ENCODE results near the gene TRPM6. TPM values are rescaled to one million over a fixed set of nuclear protein-coding genes. Genes with fewer than 3 reads are reported as not detected.

Gene TRPM6
- total and polyA plus RNA-seq, 2 experiments from 2014 or later: 0.23 to 0.87 TPM

DNA sequence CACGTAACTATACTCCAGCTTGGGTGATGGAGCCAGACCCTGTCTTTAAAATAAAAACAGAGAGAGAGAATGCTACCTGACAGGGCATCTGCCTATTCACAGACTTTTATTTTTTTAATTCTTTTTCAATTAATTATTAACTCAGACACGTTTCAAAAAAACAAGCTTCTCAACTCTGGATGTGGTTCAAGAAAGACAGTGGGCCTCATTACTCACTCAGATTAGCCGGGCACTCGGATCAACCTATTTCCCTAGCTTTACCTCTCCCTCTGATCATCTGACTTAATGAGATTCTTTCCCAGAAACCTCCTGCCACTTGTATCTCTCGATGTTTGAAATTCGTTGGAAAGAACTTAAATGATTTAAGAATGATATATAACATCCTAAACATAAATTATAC lies 134.1 kb downstream of the TRPM6 start:
- Mint-ChIP-seq H3K4me3 (no peak overlapping the region), H3K9me3 (no peaks in the 10 kb centered on the region)

More for the DNA sequence above, 134.1 kb downstream of the TRPM6 start:
- Histone ChIP-seq H3K4me2 (no peak overlapping the region), H3K27ac (ENCODE audit: low read depth) (no peak overlapping the region), H2AFZ (no peak overlapping the region), H4K20me1 (replicated peaks; ENCODE audit: insufficient read depth) (no peaks in the 10 kb centered on the region), H3K4me3 (no peak overlapping the region), H3K79me2 (replicated peaks; ENCODE audit: insufficient read depth) (no peaks in the 10 kb centered on the region), H3K9me2 (ENCODE audit: insufficient read depth) (no peaks in the 10 kb centered on the region), H3K27me3 (ENCODE audit: insufficient read depth) (no peaks in the 10 kb centered on the region), H3K36me3 (ENCODE audit: insufficient read depth) (no peaks in the 10 kb centered on the region), H3F3A (replicated peaks; ENCODE audit: low read depth) (no peaks in the 10 kb centered on the region), H3K4me1 (ENCODE audit: insufficient read depth) (no peaks in the 10 kb centered on the region)
- Mint-ChIP-seq H3K27ac (no peak overlapping the region), H3K36me3 (ENCODE audit: low read depth) (no peaks in the 10 kb centered on the region), H3K27me3 (ENCODE audit: insufficient read depth, low read depth, poor library complexity) (no peaks in the 10 kb centered on the region), H3K4me1 (no peaks in the 10 kb centered on the region)
- DNase-seq (ENCODE audit: low spot score): no peak
- TF ChIP-seq EZH2 (IDR thresholded peaks at IDR 0.05; ENCODE audit: low read depth, unreplicated experiment) (no peak), ZNF331 (CRISPR knock-in tag; IDR thresholded peaks at IDR 0.05; ENCODE audit: low read depth) (no peak), CREB1 (CRISPR knock-in tag; IDR thresholded peaks at IDR 0.05; ENCODE audit: low read depth) (no peak), JUNB (IDR thresholded peaks at IDR 0.05; ENCODE audit: unreplicated experiment) (no peak), ZNF114 (CRISPR knock-in tag; IDR thresholded peaks at IDR 0.05) (no peak), EZH2phosphoT487 (IDR thresholded peaks at IDR 0.05; ENCODE audit: unreplicated experiment) (no peak), STAT1 (IDR thresholded peaks at IDR 0.05; ENCODE audit: unreplicated experiment) (no peak), REST (IDR thresholded peaks at IDR 0.05; ENCODE audit: unreplicated experiment) (no peak), POLR2AphosphoS5 (IDR thresholded peaks at IDR 0.05; ENCODE audit: low read depth) (no peak), NANOG (IDR thresholded peaks at IDR 0.05; ENCODE audit: borderline replicate concordance) (no peak)
- TF ChIP-seq, protein P1, sequence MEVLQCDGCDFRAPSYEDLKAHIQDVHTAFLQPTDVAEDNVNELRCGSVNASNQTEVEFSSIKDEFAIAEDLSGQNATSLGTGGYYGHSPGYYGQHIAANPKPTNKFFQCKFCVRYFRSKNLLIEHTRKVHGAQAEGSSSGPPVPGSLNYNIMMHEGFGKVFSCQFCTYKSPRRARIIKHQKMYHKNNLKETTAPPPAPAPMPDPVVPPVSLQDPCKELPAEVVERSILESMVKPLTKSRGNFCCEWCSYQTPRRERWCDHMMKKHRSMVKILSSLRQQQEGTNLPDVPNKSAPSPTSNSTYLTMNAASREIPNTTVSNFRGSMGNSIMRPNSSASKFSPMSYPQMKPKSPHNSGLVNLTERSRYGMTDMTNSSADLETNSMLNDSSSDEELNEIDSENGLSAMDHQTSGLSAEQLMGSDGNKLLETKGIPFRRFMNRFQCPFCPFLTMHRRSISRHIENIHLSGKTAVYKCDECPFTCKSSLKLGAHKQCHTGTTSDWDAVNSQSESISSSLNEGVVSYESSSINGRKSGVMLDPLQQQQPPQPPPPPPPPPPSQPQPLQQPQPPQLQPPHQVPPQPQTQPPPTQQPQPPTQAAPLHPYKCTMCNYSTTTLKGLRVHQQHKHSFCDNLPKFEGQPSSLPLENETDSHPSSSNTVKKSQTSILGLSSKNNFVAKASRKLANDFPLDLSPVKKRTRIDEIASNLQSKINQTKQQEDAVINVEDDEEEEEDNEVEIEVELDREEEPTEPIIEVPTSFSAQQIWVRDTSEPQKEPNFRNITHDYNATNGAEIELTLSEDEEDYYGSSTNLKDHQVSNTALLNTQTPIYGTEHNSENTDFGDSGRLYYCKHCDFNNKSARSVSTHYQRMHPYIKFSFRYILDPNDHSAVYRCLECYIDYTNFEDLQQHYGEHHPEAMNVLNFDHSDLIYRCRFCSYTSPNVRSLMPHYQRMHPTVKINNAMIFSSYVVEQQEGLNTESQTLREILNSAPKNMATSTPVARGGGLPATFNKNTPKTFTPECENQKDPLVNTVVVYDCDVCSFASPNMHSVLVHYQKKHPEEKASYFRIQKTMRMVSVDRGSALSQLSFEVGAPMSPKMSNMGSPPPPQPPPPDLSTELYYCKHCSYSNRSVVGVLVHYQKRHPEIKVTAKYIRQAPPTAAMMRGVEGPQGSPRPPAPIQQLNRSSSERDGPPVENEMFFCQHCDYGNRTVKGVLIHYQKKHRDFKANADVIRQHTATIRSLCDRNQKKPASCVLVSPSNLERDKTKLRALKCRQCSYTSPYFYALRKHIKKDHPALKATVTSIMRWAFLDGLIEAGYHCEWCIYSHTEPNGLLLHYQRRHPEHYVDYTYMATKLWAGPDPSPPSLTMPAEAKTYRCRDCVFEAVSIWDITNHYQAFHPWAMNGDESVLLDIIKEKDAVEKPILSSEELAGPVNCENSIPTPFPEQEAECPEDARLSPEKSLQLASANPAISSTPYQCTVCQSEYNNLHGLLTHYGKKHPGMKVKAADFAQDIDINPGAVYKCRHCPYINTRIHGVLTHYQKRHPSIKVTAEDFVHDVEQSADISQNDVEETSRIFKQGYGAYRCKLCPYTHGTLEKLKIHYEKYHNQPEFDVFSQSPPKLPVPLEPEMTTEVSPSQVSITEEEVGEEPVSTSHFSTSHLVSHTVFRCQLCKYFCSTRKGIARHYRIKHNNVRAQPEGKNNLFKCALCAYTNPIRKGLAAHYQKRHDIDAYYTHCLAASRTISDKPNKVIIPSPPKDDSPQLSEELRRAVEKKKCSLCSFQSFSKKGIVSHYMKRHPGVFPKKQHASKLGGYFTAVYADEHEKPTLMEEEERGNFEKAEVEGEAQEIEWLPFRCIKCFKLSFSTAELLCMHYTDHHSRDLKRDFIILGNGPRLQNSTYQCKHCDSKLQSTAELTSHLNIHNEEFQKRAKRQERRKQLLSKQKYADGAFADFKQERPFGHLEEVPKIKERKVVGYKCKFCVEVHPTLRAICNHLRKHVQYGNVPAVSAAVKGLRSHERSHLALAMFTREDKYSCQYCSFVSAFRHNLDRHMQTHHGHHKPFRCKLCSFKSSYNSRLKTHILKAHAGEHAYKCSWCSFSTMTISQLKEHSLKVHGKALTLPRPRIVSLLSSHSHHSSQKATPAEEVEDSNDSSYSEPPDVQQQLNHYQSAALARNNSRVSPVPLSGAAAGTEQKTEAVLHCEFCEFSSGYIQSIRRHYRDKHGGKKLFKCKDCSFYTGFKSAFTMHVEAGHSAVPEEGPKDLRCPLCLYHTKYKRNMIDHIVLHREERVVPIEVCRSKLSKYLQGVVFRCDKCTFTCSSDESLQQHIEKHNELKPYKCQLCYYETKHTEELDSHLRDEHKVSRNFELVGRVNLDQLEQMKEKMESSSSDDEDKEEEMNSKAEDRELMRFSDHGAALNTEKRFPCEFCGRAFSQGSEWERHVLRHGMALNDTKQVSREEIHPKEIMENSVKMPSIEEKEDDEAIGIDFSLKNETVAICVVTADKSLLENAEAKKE (CRISPR knock-in tag; IDR thresholded peaks at IDR 0.05): no peak
- TF ChIP-seq, protein P2, sequence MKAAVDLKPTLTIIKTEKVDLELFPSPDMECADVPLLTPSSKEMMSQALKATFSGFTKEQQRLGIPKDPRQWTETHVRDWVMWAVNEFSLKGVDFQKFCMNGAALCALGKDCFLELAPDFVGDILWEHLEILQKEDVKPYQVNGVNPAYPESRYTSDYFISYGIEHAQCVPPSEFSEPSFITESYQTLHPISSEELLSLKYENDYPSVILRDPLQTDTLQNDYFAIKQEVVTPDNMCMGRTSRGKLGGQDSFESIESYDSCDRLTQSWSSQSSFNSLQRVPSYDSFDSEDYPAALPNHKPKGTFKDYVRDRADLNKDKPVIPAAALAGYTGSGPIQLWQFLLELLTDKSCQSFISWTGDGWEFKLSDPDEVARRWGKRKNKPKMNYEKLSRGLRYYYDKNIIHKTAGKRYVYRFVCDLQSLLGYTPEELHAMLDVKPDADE (IDR thresholded peaks at IDR 0.05): no peak
- TF ChIP-seq, protein P3, sequence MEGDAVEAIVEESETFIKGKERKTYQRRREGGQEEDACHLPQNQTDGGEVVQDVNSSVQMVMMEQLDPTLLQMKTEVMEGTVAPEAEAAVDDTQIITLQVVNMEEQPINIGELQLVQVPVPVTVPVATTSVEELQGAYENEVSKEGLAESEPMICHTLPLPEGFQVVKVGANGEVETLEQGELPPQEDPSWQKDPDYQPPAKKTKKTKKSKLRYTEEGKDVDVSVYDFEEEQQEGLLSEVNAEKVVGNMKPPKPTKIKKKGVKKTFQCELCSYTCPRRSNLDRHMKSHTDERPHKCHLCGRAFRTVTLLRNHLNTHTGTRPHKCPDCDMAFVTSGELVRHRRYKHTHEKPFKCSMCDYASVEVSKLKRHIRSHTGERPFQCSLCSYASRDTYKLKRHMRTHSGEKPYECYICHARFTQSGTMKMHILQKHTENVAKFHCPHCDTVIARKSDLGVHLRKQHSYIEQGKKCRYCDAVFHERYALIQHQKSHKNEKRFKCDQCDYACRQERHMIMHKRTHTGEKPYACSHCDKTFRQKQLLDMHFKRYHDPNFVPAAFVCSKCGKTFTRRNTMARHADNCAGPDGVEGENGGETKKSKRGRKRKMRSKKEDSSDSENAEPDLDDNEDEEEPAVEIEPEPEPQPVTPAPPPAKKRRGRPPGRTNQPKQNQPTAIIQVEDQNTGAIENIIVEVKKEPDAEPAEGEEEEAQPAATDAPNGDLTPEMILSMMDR (conservative IDR thresholded peaks at IDR 0.05; ENCODE audit: low read depth in 2 of 2): no peak
- no peak for ATAC-seq
